HUES48 (cell line): ENCODE results near the gene HS3ST6.
"Not testable (repeated sequence)": the region's sequence is repeated elsewhere in the genome, so short reads cannot be mapped to it uniquely, and the experiment has no call there.

Experiments
- H3K27ac ChIP-seq: one replicate; pipeline ENCODE4 v1.7.0; 2013; ENCODE audit warnings: low read depth, low read length, inconsistent platforms
- H3K27me3 ChIP-seq: 2 replicates; pipeline ENCODE4 v1.6.1; 2013; ENCODE audit warnings: mild to moderate bottlenecking, low read length; ENCODE audit not compliant: control insufficient read depth, insufficient read depth
- H3K36me3 ChIP-seq: 2 replicates; pipeline ENCODE4 v1.6.1; 2013; ENCODE audit warnings: low read length; ENCODE audit not compliant: control insufficient read depth, insufficient read depth
- H3K4me1 ChIP-seq: 2 replicates; pipeline ENCODE4 v1.6.1; 2013; ENCODE audit warnings: mild to moderate bottlenecking, low read length; ENCODE audit not compliant: control insufficient read depth, insufficient read depth
- H3K4me3 ChIP-seq: 2 replicates; pipeline ENCODE4 v1.5.1; 2013; ENCODE audit warnings: mild to moderate bottlenecking, low read depth, low read length
- H3K9ac ChIP-seq: 2 replicates; pipeline ENCODE4 v1.6.1; 2013; ENCODE audit warnings: mild to moderate bottlenecking, low read depth, low read length, moderate library complexity
- H3K9me3 ChIP-seq: 2 replicates; pipeline ENCODE4 v1.6.1; 2013; ENCODE audit warnings: low read length; ENCODE audit not compliant: control insufficient read depth, insufficient read depth

HS3ST6 gene

GRCh38 chr16:1920727-1921171 lies 2.5 kb upstream of the HS3ST6 start:
- no peak overlapping the region; the same call in 1 of the 2 replicates for H3K4me3 ChIP-seq
- peaks cover 11% of the 10 kb centered on the region; the same call in 1 of the 2 replicates for H3K4me1 ChIP-seq
- no peaks in the 10 kb centered on the region for H3K9me3 ChIP-seq
- H3K9ac ChIP-seq: no peak overlapping the region
- H3K27ac ChIP-seq: no peak overlapping the region
- no peaks in the 10 kb centered on the region for H3K36me3 ChIP-seq
- H3K27me3 ChIP-seq: peaks cover 86% of the 10 kb centered on the region

- H3K27ac ChIP-seq, H3K4me3 ChIP-seq, H3K9me3 ChIP-seq, H3K9ac ChIP-seq, H3K36me3 ChIP-seq: not testable (repeated sequence)
- peaks cover 90% of the 10 kb centered on the region for H3K27me3 ChIP-seq
- peaks cover 11% of the 10 kb centered on the region; the same call in 1 of the 2 replicates for H3K4me1 ChIP-seq
Measured at GRCh38 chr16:1920122-1920521, 1.9 kb upstream of the HS3ST6 start.

- no peak overlapping the region for H3K9ac ChIP-seq
- H3K4me1 ChIP-seq: peaks cover 15% of the 10 kb centered on the region; the same call in 1 of the 2 replicates
- H3K27ac ChIP-seq: no peak overlapping the region
- peaks cover 92% of the 10 kb centered on the region for H3K27me3 ChIP-seq
- no peak overlapping the region for H3K4me3 ChIP-seq
- no peaks in the 10 kb centered on the region for H3K36me3 ChIP-seq
- H3K9me3 ChIP-seq: no peaks in the 10 kb centered on the region
Measured at GRCh38 chr16:1919327-1919998, 1.2 kb upstream of the HS3ST6 start.

GRCh38 chr16:1917665-1918350 lies 407 bp downstream of the HS3ST6 start:
- H3K9me3 ChIP-seq: no peaks in the 10 kb centered on the region
- H3K4me1 ChIP-seq: peaks cover 23% of the 10 kb centered on the region
- H3K27ac ChIP-seq: no peak overlapping the region
- peak overlapping the region; percentile 42; the same call in 1 of the 2 replicates for H3K4me3 ChIP-seq
- H3K36me3 ChIP-seq: no peaks in the 10 kb centered on the region
- H3K9ac ChIP-seq: no peak overlapping the region
- peaks cover 77% of the 10 kb centered on the region for H3K27me3 ChIP-seq

GRCh38 chr16:1917056-1917664 lies 1.1 kb downstream of the HS3ST6 start:
- H3K4me3 ChIP-seq: peak overlapping the region; percentile 42; the same call in 1 of the 2 replicates
- no peak overlapping the region for H3K27ac ChIP-seq
- H3K36me3 ChIP-seq: no peaks in the 10 kb centered on the region
- peaks cover 23% of the 10 kb centered on the region for H3K4me1 ChIP-seq
- peaks cover 71% of the 10 kb centered on the region for H3K27me3 ChIP-seq
- H3K9me3 ChIP-seq: no peaks in the 10 kb centered on the region
- no peak overlapping the region for H3K9ac ChIP-seq

GRCh38 chr16:1916640-1916990 lies 1.6 kb downstream of the HS3ST6 start:
- Histone ChIP-seq H3K4me1 (peaks cover 23% of the 10 kb centered on the region), H3K4me3 (peak overlapping the region; percentile 42; the same call in 1 of the 2 replicates), H3K9ac (no peak overlapping the region), H3K27me3 (peaks cover 70% of the 10 kb centered on the region), H3K27ac (no peak overlapping the region), H3K9me3 (no peaks in the 10 kb centered on the region), H3K36me3 (no peaks in the 10 kb centered on the region)

- Histone ChIP-seq H3K36me3 (no peaks in the 10 kb centered on the region), H3K9me3 (no peaks in the 10 kb centered on the region), H3K4me1 (peaks cover 23% of the 10 kb centered on the region), H3K9ac (no peak overlapping the region), H3K27ac (no peak overlapping the region), H3K27me3 (peaks cover 64% of the 10 kb centered on the region), H3K4me3 (no peak overlapping the region)
Measured at GRCh38 chr16:1915732-1916639, 2.2 kb downstream of the HS3ST6 start.

GRCh38 chr16:1914988-1915387 lies 3.2 kb downstream of the HS3ST6 start:
- Histone ChIP-seq H3K4me1 (peaks cover 23% of the 10 kb centered on the region), H3K9me3 (no peaks in the 10 kb centered on the region), H3K27me3 (peaks cover 54% of the 10 kb centered on the region), H3K36me3 (no peaks in the 10 kb centered on the region), H3K9ac (no peak overlapping the region), H3K27ac (no peak overlapping the region), H3K4me3 (no peak overlapping the region)

- Histone ChIP-seq H3K4me3 (no peak overlapping the region), H3K27ac (no peak overlapping the region), H3K36me3 (no peaks in the 10 kb centered on the region), H3K9me3 (no peaks in the 10 kb centered on the region), H3K9ac (no peak overlapping the region), H3K4me1 (peaks cover 23% of the 10 kb centered on the region), H3K27me3 (peaks cover 46% of the 10 kb centered on the region)
Measured at GRCh38 chr16:1914084-1914608, 4.1 kb downstream of the HS3ST6 start.

GRCh38 chr16:1913327-1914083 lies 4.7 kb downstream of the HS3ST6 start:
- Histone ChIP-seq H3K27ac (no peak overlapping the region), H3K9ac (no peak overlapping the region), H3K4me3 (no peak overlapping the region), H3K9me3 (no peaks in the 10 kb centered on the region), H3K4me1 (peaks cover 23% of the 10 kb centered on the region), H3K27me3 (peaks cover 39% of the 10 kb centered on the region), H3K36me3 (no peaks in the 10 kb centered on the region)
